Measurements from ENCODE around the gene DHX16.

DHX16 gene

DNA sequence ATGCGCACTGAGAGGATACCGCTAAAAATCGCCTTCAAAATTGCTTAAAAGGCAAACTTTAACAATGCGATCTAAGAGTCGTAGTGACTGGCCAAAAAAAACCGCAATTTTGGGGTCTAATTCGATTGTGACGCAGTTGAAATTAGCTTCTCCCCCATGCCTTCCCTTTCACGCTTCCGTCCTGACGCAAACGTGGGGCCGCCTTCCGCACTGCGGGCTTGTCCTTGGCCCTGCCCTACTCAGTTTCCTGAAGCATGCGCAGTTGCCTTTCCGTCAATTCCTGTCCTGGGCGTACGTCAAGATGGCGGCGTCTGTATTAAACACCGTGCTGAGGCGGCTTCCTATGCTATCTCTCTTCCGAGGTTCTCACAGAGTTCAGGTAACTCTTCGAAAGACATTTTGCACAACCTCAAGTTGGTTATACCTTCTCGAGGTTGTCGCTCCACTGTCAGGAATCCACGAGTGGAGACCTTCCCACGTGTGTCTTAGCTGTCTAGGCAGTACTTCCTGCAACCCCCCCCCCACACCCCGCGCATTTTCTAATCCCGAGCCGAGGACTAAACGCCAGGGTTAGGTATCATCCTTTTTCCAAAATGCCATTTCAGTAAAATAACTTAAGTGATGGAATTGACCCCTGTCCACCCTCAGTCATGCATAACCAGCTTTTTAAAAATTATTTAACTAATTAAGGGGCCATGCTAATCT, 55.1 kb downstream of the DHX16 start, which contains the start of gene MRPS18B:
Gene MRPS18B, plus strand, starts transcription at position 276 of the 705 bp plus-strand sequence. Its CDS starts 26 bp downstream, at position 302.
- peak within 1 kb of the TSS; percentile 90 for H3K4me3 ChIP-seq (ENCODE audit: low read depth, low read length)
- peak; percentile 99 for DNase-seq (ENCODE audit: low read depth)
- TF ChIP-seq, protein P1, sequence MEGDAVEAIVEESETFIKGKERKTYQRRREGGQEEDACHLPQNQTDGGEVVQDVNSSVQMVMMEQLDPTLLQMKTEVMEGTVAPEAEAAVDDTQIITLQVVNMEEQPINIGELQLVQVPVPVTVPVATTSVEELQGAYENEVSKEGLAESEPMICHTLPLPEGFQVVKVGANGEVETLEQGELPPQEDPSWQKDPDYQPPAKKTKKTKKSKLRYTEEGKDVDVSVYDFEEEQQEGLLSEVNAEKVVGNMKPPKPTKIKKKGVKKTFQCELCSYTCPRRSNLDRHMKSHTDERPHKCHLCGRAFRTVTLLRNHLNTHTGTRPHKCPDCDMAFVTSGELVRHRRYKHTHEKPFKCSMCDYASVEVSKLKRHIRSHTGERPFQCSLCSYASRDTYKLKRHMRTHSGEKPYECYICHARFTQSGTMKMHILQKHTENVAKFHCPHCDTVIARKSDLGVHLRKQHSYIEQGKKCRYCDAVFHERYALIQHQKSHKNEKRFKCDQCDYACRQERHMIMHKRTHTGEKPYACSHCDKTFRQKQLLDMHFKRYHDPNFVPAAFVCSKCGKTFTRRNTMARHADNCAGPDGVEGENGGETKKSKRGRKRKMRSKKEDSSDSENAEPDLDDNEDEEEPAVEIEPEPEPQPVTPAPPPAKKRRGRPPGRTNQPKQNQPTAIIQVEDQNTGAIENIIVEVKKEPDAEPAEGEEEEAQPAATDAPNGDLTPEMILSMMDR (conservative IDR thresholded peaks at IDR 0.05; ENCODE audit: low read depth, low read length) = no peak

DNA sequence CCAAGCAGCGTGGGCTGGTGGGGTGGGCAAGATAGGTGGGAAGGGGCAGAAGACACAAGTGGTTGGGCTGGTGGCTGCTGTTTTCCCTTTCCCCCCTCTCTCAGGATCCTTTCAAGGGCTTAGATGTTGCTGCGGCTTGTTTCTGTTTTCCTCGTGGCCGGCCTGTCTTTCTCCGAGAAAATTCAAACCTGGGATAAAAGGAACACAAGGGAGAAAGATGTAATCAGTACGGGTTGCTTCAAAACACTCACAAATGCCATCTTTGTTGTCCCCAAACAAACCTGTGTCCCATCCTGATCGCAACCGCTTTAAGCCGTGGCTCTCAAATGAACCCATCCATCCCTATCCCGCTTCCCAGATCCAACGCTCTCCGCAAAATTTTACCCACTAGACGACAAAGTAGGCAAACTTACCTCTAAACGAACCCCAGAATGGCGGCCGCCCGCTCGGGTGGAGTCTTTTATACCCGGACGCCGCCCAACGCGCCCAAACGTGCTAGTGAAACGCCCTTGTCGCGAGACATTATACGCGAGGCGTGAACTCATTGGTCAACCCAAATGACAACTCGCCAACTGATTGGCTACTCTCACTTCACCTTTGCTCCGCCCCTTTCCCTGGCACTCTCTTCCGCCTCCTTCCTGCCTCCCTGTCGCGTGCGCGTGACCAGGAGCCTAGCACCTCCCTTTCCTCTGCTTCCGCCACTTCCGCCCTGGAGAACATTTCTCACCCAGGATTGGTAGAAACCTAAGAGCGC, 55.8 kb downstream of the DHX16 start, which contains the start of gene PPP1R10:
Gene PPP1R10, minus strand, starts transcription at position 433 of the 754 bp plus-strand sequence. CDS start 7,299 bp downstream, outside the sequence.
- peak within 1 kb of the TSS; percentile 90 for H3K4me3 ChIP-seq (ENCODE audit: low read depth, low read length)
- peak; percentile 100 for DNase-seq (ENCODE audit: low read depth)
- TF ChIP-seq, protein P1 (conservative IDR thresholded peaks at IDR 0.05; ENCODE audit: low read depth, low read length) = no peak

DNA sequence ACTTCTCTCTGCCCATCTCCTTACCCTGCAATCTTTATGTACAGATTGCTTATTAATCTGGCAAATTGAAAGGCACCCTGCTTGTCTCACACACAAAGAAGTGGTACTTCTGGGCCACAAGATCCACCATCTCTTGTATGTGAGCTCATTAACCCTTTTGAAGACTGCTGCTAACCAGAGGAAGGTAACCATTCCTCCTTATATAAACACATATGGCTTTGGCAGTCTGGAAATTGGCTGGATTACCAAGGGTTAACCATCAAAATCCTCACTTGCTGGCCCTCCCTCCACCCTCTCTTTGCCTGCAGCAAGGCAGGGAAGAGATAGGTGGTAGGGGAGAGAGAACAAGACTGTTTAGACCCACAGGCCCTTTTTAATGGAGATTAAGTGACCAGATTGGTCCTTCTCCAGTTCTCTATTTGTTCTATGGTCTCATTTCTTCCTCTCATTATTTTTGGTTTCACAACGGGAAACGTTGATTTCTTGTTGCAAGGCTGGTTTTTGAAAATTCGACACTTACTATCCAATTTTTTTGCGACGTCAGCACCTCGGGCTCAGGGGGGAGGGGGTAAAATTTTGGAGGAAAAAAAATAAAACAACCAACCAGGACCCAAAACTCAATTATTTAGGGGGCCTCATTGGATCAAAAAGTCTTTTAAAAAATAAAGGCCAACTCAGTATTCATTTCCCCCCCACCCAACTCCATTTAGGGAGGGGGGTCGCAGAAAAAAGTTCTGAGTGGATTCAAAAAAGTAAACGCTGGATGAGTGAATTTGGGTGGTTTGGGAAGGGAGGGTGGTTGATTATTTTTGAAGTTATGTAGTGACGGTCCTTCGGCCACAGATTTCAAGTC, 56.6 kb downstream of the DHX16 start:
- peak overlapping the region; percentile 90 for H3K4me3 ChIP-seq (ENCODE audit: low read depth, low read length)
- TF ChIP-seq, protein P1 (conservative IDR thresholded peaks at IDR 0.05; ENCODE audit: low read depth, low read length) = no peak
- DNase-seq (ENCODE audit: low read depth) = peak; percentile 45

DNA sequence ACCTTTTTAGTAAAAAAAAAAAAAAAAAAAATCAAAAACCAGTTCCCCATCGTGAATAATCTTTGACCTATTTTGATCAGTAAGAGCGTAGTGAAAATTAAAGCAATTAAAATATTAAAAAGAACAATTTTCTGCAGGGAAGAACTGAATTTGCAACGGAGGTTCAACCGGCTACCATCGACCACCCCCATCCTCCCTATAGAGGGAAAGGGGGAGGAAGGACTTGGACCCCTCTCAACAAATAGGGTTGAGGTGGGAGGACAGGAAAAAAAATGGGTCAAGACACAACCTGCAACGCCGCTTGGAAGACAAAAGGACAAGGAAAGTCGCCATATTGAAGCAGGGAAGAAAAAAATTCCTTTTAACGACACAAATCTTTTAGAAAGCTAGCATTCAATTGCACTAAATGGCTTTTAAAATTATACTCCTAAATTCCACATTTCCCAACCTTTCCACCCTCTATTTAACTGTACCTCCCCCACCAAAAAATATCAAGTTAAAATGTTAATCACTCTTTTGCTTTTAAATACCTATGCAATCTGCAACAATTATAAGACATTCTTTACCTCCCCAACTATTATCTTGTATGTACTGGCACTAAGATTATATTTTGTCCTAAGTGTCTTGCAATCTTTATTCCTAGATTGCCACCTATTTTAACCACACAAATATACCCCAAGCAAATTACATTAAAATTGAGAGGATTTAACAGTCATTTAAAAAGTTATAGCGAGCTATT, 57.4 kb downstream of the DHX16 start:
- peak overlapping the region; percentile 90 for H3K4me3 ChIP-seq (ENCODE audit: low read depth, low read length)
- DNase-seq (ENCODE audit: low read depth) = peak; percentile 91
- TF ChIP-seq, protein P1 (conservative IDR thresholded peaks at IDR 0.05; ENCODE audit: low read depth, low read length) = no peak

DNA sequence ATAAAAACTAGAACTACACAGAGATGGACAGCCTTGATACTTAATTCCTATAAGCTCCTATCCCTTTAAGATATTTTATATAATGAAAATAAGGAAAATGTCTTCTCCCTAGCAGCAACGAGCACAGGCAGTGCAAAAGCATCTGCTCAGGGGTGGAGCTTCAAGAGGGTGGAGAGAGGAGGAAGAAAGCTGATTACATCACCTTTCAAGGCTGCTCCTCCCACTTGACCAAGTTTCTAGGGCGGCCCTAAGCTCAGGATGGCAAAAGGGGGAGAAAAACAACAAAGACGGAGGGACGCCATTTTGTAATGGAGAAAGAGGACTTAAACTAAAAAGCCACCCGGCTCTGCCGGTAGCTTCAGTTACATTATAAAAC, 58.0 kb downstream of the DHX16 start:
- H3K4me3 ChIP-seq (ENCODE audit: low read depth, low read length) = peak overlapping the region; percentile 24
- peak; percentile 99 for DNase-seq (ENCODE audit: low read depth)
- TF ChIP-seq, protein P1 (conservative IDR thresholded peaks at IDR 0.05; ENCODE audit: low read depth, low read length) = no peak
